Mucosa of descending colon (tissue), 3 donors: ENCODE results near the gene CD74. TPM values are rescaled to one million over a fixed set of nuclear protein-coding genes. Genes with fewer than 3 reads are reported as not detected.
A peak's percentile ranks its signal among the peaks of the same experiment; 100 is the strongest.

Source experiments
- ATAC-seq: fragments of 200-7000 bp; cut with Tn5 transposase; one replicate; pipeline ENCODE4 v1.9.1; 2020; ENCODE audit warnings: mild to moderate bottlenecking, moderate library complexity
- DNase-seq, 3 donors: peaks; one replicate each; pipeline ENCODE4 v3.0.0-alpha.2; 2020
- H3K36me3 ChIP-seq: fragments of 200-600 bp; one replicate; pipeline ENCODE4 v1.8.0; 2021; ENCODE audit warnings: low read depth, mild to moderate bottlenecking
- H3K4me1 ChIP-seq: fragments of 200-600 bp; one replicate; pipeline ENCODE4 v1.8.0; 2021; ENCODE audit warnings: low read depth, mild to moderate bottlenecking
- H3K4me3 ChIP-seq: fragments of 200-600 bp; one replicate; pipeline ENCODE4 v1.8.0; 2021; ENCODE audit warnings: mild to moderate bottlenecking
- H3K9me3 ChIP-seq: fragments of 200-600 bp; one replicate; pipeline ENCODE4 v1.8.0; 2021; ENCODE audit warnings: mild to moderate bottlenecking
- CTCF ChIP-seq: fragments of 200-600 bp; IDR thresholded peaks from one replicate; pipeline ENCODE4 v1.8.0; 2022; ENCODE audit warnings: antibody characterized with exemption, mild to moderate bottlenecking
- intact Hi-C, 2 donors: fragments of 100-400 bp; cut with DNase I in 1 of 2; cut with micrococcal nuclease in 1 of 2; formaldehyde crosslinking; loops; one replicate each; pipeline versions ENCODE4 v1.11.0 to v1.11.1; 2022; cut with DNase I, micrococcal nuclease
- total RNA-seq, 3 donors: library from RNA; stranded (reverse); fragmentation: NEBNext Ultra II Directional in 2 of 3; extraction: Animal tissue kit (Norgen Biotek cat#: 25700) in 2 of 3; gene quantifications; one replicate each; pipeline versions ENCODE4 v1.2.1 to v1.2.4, GENCODE V29; 2021 to 2023
- donor health status: DM: no; HTN: no; CAD: no; lungs with moderate emphysema.
- donor health status: DM: no; HTN: no; CAD: no.
- donor health status: DM: no; HTN: yes; CAD: no.

Gene CD74
- total RNA-seq, 3 donors from 2014 or later, result 198 to 1,033 (median 284) TPM

- H3K9me3 ChIP-seq, result no peaks in the 10 kb centered on the region
- H3K36me3 ChIP-seq, result peaks cover 13% of the 10 kb centered on the region
- H3K4me1 ChIP-seq, result peaks cover 12% of the 10 kb centered on the region
- intact Hi-C loops, result no loop called here
- H3K4me3 ChIP-seq, result peak within 1 kb of the TSS; percentile 88
- ATAC-seq, result peak; percentile 98
- DNase-seq, result peak; percentile 96 to 98 (median 97)
- TF ChIP-seq CTCF, result peak; percentile 84
Measured at GRCh38 chr5:150449517-150450339, 37.0 kb upstream of the CD74 start, which contains the start of gene RPS14. Gene RPS14, minus strand, starts transcription at chr5:150449739. Its CDS starts 2,006 bp downstream, at chr5:150447733.

- H3K4me1 ChIP-seq, result peaks cover 12% of the 10 kb centered on the region
- H3K4me3 ChIP-seq, result peak overlapping the region; percentile 88
- intact Hi-C loops, result no loop called here
- peaks cover 13% of the 10 kb centered on the region for H3K36me3 ChIP-seq
- DNase-seq (no peak), ATAC-seq (peak; percentile 54)
- TF ChIP-seq CTCF, result no peak
- no peaks in the 10 kb centered on the region for H3K9me3 ChIP-seq
Measured at GRCh38 chr5:150448952-150449516, 36.3 kb upstream of the CD74 start.

- Histone ChIP-seq H3K9me3 (no peaks in the 10 kb centered on the region), H3K4me3 (peak overlapping the region; percentile 88), H3K36me3 (peaks cover 13% of the 10 kb centered on the region), H3K4me1 (peaks cover 12% of the 10 kb centered on the region)
- intact Hi-C loops, result no loop called here
- TF ChIP-seq CTCF, result no peak
- ATAC-seq (no peak), DNase-seq (no peak)
Measured at GRCh38 chr5:150448334-150448733, 35.6 kb upstream of the CD74 start.

GRCh38 chr5:150447188-150447587 lies 34.5 kb upstream of the CD74 start:
- Histone ChIP-seq H3K36me3 (peaks cover 13% of the 10 kb centered on the region), H3K4me1 (peaks cover 12% of the 10 kb centered on the region), H3K9me3 (no peaks in the 10 kb centered on the region), H3K4me3 (no peak overlapping the region)
- no peak for TF ChIP-seq CTCF
- intact Hi-C loops, result no loop called here
- DNase-seq, result no peak
- no peak for ATAC-seq

- TF ChIP-seq CTCF, result no peak
- H3K9me3 ChIP-seq, result no peaks in the 10 kb centered on the region
- ATAC-seq (no peak), DNase-seq (no peak)
- intact Hi-C loops, result no loop called here
- peaks cover 13% of the 10 kb centered on the region for H3K36me3 ChIP-seq
- H3K4me1 ChIP-seq, result peaks cover 12% of the 10 kb centered on the region
- H3K4me3 ChIP-seq, result no peak overlapping the region
Measured at GRCh38 chr5:150446583-150446982, 33.9 kb upstream of the CD74 start.
